T-helper 2 cell (primary cell): Measurements from ENCODE around the gene VN1R2.
"Not testable (repeated sequence)": the region's sequence is repeated elsewhere in the genome, so short reads cannot be mapped to it uniquely, and the experiment has no call there.

ENCODE experiments used
- DNase-seq, 5 experiments: peaks; one replicate each; pipeline versions ENCODE4 v3.0.0 to v3.0.0-alpha.2; 2012 to 2022
- total RNA-seq, 2 donors: gene quantifications; one replicate each; lab custom pipeline; 2026; lab: John Stamatoyannopoulos, UW

The VN1R2 gene, protein sequence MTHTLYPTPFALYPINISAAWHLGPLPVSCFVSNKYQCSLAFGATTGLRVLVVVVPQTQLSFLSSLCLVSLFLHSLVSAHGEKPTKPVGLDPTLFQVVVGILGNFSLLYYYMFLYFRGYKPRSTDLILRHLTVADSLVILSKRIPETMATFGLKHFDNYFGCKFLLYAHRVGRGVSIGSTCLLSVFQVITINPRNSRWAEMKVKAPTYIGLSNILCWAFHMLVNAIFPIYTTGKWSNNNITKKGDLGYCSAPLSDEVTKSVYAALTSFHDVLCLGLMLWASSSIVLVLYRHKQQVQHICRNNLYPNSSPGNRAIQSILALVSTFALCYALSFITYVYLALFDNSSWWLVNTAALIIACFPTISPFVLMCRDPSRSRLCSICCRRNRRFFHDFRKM
- 0 reads per million in 2 donors for total RNA-seq

DNA sequence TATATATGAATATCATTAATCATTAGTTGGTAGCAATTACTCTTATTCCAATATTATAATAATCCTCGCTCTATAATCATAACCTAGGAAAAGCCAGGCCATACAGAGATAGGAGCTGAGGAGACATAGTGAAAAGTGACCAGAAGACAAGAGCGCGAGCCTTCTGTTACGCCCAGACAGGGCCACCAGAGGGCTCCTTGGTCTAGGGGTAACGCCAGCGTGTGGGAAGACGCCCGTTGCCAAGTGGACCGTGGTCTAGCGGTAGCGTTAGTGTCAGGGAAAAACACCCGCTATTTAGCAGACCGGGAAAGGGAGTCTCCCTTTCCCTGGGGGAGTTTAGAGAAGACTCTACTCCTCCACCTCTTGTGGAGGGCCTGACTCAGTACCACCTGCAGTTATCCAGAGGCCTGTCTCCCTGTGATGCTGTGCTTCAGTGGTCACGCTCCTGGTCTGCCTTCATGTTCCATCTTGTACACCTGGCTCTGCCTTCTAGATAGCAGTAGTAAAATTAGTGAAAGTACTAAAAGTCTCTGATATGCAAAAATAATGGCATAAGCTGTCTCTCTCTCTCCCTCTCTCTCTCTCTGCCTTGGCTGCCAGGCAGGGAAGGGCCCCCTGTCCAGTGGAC, at the start of gene VN1R2:
TSS of gene VN1R2 (plus strand) at position 578 of the 628 bp plus-strand sequence. CDS start 84 bp downstream, outside the sequence.
- DNase-seq, result not testable (repeated sequence)

DNA sequence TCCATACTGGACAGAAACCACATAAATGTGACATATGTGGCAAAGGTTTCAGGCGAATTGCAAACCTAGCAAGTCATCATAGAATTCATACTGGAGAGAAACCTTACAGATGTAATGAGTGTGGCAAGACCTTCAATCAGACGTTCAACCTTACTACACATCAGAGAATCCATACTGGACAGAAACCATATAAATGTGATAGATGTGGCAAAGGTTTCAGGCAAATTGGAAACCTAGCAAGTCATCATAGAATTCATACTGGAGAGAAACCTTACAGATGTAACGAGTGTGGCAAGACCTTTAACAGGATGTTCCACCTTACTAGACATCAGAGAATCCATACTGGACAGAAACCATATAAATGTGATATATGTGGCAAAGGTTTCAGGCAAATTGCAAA, 46.5 kb upstream of the VN1R2 start:
- DNase-seq, result not testable (repeated sequence)

DNA sequence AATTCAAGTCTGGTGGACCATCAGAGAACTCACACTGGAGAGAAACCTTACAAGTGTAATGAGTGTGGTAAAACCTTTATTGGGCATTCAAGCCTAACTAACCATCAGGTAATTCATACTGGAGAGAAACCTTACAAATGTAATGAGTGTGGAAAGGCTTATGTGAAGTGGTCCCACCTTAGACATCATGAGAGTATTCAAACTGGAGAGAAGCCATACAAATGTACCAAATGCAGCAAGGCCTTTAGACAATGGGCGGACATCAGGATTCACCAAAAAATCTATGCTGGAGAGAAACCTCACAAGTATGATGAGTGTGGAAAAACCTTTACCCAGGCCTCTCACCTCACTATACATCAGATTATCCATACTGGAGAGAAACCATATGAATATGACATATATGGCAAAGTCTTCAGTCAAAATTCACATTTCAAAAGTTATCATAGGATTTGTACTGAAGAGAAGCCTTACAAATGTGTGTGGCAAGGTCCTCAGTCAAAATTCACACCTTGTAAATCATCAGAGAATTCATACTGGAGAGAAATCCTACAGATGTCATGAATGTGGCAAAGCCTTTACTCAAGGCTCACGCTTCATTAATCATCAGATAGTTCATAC, 45.3 kb upstream of the VN1R2 start:
- DNase-seq, result no peak

DNA sequence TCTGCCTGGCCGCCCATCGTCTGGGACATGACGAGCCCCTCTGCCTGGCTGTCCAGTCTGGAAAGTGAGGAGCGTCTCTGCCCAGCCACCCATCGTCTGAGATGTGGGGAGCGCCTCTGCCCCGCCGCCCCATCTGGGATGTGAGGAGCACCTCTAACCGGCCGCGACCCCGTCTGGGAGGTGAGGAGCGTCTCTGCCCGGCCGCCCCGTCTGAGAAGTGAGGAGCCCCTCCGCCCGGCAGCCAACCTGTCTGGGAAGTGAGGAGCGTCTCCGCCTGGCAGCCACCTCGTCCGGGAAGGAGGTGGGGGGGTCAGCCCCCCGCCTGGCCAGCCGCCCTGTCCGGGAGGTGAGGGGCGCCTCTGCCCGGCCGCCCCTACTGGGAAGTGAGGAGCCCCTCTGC, 35.4 kb upstream of the VN1R2 start:
- DNase-seq, result not testable (repeated sequence)

DNA sequence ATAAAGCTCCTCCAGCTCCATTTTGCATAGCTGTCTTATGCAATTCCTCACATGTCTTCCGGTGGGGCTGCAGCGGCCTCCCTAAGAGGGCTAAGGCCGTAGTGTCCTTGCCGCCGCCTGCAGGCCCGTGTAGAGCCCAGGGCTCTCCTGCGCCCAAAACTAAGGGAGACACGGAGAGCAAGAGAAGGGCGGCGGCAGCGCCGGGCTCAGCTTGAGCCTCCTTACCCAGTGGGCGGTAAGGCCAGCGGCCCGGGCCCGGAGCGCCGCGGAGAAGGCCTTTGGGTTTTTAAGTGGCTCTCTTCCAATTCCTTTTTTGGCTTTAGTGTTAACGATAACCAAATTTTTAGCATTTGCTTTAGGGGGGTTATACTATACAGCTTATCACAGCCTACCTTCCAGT, 33.5 kb upstream of the VN1R2 start:
- no peak for DNase-seq

DNA sequence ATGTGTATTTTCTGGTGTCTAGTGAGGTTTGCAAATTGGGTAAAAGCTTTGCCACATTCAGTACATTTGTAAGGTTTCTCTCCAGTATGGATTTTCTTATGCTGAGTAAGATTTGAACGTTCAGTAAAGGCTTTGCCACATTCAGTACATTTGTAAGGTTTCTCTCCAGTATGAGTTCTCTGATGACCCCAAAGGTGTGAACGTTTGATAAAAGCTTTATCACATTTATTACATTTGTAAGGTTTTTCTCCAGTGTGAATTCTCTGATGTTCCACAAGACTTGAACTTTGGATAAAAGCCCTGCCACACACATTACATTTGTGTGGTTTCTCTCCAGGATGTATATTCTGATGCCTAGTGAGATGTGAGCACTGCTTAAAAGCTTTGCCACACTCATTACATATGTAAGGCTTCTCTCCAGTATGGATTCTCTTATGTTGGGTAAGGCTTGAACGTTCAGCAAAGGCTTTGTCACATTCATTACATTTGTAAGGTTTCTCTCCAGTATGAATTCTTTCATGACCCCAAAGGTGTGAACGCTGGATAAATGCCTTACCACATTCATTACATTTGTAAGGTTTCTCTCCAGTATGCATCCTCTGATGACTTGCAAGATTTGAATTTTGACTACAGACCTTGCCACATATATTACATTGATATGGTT, 20.8 kb upstream of the VN1R2 start:
- no peak for DNase-seq

DNA sequence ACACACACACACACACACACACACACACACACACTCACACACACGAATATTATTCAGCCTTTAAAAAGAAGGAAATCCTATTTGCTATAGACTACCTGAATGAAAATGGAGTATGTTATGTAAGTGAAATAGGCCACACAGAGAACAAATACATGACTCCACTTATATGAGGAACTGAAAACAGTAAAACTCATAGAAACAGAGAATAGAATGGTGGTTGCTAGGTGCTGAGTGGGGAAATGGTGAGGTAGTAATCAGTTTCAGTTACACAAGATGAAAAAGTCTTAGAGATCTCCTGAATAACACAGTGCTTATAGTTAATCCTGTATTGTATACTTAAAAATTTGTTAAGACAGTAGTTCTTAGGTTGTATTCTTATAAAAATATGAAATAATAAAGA, 11.6 kb upstream of the VN1R2 start:
- DNase-seq, result no peak

DNA sequence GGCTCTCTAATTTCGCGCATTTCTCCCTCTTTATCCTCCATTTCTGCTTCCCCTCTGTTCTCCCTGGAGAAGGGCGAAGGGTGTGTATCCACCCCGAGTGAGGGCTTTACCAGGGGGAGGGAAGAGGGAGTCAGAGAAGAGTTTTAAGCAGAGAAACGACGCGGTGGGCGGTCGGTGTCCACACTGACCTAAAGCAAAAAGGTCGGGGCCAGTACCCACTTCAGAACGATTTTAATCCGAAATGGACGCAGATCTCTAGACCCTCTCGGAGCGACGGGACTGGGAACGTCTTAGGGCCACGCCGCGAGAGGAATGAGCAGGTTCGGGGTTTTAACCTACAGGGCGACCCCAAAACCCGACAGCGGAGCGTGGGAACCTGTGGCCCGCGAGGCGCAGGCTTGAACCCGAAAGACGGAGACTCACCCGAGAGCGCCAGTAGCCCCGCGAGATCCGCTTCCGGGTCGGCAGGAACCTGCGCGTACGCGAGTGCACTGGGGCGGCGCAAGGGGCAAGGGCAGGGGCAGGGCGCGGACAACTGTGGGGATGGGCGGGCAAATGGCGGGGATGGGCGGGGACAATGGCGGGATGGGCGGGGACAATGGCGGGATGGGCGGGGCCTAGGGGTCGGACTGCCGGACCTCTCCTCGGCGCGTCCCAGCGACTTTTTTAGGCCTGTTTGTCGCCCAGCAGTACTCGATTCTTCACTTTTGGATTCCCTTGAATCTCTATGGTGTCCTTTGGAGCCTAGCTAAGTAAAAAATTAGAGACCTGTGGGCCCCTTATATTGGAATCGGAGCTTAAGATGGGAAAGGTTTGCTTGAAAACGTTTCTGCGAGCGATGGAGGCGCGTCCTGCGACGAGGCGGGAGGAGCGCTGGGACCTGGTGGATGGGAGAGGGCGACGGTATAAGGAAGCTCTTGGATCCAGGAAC, 3.4 kb upstream of the VN1R2 start, which contains the start of gene ZNF677:
TSS of gene ZNF677 (minus strand) at position 463 of the 931 bp plus-strand sequence. CDS start 3,323 bp downstream, outside the sequence.
- peak; percentile 54 to 82 (median 64) for DNase-seq

DNA sequence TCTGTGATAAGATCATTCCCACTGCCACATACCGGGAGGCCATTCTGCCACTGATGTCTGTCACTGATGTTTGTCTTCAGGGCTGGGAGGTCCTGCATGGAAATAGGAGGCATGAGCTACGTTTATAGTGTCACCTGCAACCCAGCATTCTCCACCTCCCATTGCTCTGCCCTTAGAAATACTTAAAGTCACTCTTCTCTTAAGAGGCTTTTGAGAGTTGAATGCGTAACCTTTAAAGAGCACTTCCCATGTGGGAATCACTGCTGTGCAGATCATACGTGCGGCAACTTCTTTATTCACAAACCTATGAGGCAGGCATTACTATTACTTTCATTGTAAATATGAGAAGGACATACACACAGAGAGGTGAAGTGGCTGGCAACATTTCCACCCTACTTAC, 9.5 kb downstream of the VN1R2 start, which contains the start of gene VN1R4:
TSS of gene VN1R4 (minus strand) at position 101 of the 400 bp plus-strand sequence. CDS start at position 43, 58 bp downstream.
- DNase-seq, result not testable (repeated sequence)

DNA sequence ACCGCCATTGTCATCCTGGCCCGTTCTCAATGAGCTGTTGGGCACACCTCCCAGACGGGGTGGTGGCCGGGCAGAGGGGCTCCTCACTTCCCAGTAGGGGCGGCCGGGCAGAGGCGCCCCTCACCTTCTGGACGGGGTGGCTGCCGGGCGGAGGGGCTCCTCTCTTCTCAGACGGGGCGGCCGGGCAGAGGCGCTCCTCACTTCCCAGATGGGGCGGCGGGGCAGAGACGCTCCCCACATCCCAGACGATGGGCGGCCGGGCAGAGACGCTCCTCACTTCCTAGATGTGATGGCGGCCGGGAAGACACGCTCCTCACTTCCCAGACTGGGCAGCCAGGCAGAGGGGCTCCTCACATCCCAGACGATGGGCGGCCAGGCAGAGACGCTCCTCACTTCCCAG, 11.8 kb downstream of the VN1R2 start:
- DNase-seq, result not testable (repeated sequence)

DNA sequence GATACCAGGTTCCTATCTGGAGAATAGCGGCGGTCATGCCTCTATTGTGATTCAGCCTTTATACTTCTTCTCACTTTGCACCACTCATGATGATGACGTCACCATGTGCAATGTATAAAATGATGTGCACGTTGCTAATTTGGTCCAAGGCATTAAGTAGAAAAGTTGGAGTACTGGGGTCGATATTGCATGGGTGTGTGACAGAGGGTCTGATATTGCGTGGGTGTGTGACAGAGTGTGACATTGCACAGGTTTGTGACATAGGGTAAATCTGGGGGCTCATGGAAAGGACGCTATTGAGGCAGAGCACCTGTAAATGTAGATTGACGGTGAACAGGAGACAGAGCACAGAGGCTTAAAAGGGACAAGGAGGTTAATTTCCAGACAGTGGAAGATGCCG, 14.0 kb downstream of the VN1R2 start:
- DNase-seq, result no peak

DNA sequence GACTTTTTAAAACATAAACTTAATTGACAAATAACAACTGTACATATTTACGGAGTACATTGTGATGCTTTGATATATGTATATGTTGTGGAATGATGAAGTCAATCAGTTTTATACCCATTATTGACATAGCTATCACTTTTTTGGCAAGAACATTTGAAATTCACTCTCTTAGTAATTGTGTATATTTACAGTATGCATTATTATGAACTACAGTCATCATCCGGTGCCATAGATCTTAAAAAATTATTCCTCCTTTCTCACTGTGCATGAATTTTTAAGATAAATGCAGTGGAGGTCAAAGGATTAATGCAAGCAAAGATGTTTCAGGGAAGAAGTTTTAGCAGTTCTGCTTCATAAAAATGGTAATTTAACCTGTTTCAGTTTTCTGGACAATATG, 17.4 kb downstream of the VN1R2 start:
- no peak for DNase-seq

DNA sequence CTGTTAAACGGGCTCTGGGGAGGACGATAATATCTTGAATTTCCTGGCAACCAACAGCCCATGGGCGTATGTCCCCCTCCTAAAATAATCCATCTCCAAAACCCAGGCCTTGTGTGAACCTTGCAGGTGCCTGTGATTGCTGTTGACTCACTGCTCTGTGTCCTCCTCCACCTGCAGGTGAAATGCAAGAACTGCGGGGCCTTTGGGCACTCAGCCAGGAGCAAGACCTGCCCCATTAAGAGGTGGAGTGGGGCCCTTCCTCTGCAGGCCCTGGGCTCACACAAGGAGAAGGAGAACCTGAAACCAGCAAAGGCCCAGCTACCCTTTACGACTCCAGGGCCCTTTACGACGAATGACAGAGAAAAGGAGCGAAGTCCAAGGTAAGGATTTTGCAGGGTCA, 23.9 kb downstream of the VN1R2 start:
- DNase-seq, result not testable (repeated sequence)

DNA sequence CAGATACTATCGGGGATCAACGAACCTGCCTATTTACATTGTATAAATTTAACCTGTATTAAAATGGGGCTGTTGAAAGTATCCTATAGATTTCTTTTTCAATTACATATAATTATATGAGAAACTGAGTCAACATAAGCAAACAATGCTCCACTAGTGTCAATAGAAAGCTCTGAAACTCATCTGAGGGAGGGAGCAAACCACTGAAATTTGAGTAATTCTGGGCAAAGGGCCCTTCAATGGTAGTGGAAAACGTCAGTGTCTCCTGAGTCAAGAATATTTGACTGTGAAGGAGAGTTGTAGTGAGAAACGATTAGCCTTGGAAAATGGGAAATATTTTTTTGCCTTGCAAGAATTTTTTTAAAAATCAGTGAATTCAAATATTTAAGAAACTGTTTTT, 27.0 kb downstream of the VN1R2 start:
- no peak for DNase-seq

DNA sequence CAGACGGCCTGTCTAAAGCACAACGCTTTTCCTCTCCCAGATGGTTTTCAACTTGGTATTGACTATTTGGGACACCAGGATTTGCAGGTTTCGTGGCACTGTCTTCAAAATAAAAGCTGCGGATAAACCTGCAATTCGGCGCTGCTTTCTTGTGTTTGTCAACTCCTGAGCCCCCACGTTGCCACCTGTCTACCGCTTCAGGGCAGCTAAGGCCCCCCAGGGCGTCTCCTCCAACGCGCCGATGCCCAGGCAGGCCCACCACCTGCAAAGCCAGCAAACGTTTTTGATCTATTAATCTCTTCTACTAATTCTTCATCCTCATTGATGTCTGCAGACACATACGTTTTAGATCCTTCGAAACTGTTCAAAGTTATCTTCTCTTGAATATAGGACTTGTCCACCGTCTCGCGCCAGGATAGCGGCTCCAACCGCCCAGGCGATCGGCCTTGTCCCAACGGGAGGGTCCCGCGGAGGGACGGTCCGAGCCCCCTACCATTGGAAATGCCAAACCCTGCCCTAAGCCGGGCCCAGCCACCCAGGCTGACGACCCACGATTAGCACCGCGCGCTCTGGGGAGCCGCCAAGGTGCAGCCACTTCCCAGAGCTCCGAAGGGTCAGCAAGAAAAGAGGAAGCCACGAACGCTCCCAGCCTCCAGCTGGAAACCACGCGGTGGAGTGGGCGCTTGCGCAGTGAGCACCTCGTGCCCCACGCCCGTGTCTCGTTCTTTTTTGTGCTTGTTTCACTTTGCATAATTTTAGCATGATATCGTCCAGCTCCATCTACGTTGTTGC, 32.9 kb downstream of the VN1R2 start:
- DNase-seq, result no peak

DNA sequence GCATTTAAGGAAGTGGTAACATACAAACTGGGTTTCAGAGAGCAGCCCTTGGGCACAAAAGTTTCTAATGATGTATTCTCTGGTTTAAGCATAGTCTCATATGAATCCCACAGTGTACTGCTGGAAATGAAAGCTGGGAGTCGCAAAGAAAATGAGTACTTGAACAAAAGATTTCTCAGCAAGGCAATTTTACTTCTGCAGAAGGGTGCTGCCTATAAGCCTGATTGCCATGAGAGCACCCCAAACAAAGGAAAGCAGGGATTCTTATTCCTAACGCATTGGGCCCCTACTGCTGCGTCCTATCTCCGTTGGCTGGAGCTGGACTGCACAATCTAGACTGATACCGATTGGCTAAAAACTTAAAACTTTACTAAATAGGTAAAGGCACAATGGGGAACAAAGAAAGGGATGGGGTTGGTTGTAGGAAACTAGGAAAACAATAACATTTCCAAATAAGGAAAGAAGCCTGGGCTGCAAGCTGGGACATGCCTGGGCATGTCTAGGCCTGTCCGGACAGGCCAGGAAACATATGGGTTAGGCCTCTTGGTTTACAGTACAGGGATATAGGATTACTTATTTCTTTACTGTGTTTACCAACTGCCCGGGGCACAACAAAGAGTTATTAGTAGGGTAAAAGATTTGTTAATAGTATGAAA, 36.8 kb downstream of the VN1R2 start:
- DNase-seq, result no peak

DNA sequence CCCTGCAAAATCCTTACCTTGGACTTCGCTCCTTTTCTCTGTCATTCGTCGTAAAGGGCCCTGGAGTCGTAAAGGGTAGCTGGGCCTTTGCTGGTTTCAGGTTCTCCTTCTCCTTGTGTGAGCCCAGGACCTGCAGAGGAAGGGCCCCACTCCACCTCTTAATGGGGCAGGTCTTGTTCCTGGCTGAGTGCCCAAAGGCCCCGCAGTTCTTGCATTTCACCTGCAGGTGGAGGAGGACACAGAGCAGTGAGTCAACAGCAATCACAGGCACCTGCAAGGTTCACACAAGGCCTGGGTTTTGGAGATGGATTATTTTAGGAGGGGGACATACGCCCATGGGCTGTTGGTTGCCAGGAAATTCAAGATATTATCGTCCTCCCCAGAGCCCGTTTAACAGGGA, 43.2 kb downstream of the VN1R2 start:
- not testable (repeated sequence) for DNase-seq

DNA sequence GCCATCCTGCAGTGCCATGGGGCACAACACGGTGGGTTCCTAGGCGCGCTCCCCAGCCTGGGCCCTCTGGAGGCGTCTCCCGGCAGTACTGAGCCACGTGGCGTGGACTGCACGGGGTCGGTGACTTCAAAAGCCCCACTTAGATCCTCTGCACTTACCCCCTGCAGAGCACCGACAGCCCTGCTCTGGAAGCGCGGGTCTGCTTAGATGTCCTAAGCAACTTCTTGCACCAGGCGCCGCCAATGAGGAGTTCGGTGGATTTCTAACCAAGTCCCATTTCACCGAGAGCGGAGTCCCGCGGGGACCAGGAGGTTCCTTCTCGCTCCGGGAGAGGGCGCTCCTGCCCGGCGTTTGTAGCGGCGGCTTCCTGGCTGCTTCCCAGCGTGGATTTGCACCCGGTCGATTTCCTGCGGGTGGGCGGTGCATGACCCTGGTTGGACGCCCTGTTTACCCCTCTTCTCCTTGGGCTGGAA, 50.3 kb downstream of the VN1R2 start:
- DNase-seq, result peak in 1 of 5 experiments; percentile 2
